ENCODE data around the gene SSH2.
"Not testable (repeated sequence)": the region's sequence is repeated elsewhere in the genome, so short reads cannot be mapped to it uniquely, and the experiment has no call there.

The SSH2 gene

DNA sequence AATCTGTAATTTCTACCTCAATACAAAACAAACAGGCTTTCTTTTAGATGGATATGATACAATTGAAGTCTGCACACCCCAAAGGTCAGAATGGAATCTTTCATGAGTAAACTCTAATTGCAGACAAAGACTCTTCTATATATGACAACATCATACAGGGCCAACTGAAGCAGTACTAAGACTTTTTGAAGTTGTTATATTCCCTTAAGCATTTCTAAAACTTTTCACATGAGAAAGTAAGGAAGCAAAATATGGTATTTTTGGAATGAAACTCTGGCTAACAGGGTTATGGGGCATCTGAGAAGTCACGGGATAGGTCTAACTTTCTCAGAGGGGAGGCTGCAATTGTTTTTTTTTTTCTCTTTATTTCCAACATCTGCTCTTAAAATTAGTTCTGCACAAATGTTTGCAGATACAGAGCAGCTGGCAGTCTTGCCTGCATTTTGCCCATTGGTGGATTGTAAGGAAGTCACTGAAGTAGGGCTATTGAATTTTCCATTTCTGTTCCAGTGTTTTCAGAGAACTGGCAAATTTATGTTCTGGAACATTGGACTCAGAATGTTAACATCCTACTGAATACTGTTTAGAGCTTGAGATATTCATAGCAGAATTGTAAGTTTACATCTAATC is 59.1 kb downstream of the SSH2 start:
- DNase-seq, result no peak

GRCh38 chr17:29867643-29868181 is 62.3 kb downstream of the SSH2 start:
- DNase-seq, result no peak

- no peak for DNase-seq
Measured at GRCh38 chr17:29866746-29867404, 63.2 kb downstream of the SSH2 start.

DNA sequence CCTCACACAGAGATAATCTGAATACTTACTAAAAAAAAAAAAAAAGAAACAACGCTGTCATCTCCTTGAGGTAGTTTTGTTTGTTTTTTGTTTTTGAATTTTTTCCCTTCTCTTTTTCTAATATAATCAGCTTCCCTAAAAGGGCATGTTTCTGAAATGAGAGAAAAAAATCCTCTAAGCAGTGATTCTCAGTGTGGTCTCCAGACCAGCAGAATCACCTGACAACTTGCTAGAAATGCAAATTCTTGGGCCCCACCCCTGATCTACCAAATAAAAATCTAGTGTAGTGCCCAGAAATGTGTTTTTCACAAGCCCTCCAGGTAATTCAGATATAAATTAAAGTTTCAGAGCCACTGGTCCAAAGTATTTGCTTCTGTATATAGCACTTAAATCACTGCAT is 65.4 kb downstream of the SSH2 start:
- DNase-seq, result no peak

GRCh38 chr17:29864123-29864522 is 65.9 kb downstream of the SSH2 start:
- DNase-seq, result not testable (repeated sequence)

DNA sequence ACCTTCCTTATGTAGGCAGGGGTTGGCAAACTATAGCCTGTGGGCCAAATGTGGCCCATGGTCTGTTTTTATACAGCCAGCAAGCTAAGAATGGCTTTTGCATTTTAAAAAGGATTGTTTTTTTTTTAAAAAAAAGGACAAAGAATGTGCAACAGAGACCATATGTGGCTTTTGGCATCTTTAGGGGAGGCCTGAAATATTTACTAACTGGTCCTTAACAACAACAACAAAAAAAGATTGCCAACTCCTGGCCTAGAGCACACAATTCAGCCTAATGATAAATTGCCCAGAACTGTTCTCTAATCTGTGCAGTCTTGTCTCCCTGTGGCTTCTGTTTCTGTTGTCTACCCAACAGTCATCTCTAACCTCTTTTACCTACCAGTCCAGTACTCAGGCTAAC is 67.1 kb downstream of the SSH2 start:
- no peak for DNase-seq

DNA sequence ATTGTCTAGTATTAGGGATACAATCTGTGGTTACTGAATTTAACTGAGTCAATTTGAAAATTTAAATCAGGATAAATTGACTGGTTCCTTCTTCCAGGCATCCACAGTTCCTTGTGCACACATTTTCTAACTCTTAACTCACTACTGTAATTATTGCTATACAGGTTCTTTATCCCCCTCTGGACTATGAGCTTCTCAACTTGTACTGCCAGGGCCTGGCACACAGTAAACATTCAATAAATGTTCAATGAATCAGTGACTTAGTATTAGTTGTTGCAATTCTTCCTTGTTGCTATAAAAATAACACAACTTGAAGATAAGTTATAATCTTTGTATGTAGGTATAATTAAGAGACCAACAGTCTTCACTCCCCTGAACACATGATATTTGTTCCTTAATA is 67.9 kb downstream of the SSH2 start:
- DNase-seq, result no peak

DNA sequence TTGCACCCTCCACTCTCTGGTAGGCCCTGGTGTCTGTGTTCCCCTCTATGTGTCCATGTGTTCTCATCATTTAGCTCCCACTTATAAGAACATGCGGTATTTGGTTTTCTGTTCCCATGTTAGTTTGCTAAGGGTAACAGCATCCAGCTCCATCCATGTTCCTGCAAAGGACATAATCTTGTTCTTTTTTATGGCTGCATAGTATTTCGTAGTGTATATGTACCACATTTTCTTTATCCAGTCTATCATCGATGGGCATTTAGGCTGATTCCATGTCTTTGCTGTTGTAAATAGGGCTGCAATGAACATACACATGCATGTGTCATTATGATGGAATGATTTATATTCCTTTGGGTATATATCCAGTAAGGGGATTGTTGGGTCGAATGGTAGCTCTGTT is 70.6 kb downstream of the SSH2 start:
- DNase-seq, result not testable (repeated sequence)

GRCh38 chr17:29857823-29858222 is 72.2 kb downstream of the SSH2 start:
- DNase-seq, result no peak

DNA sequence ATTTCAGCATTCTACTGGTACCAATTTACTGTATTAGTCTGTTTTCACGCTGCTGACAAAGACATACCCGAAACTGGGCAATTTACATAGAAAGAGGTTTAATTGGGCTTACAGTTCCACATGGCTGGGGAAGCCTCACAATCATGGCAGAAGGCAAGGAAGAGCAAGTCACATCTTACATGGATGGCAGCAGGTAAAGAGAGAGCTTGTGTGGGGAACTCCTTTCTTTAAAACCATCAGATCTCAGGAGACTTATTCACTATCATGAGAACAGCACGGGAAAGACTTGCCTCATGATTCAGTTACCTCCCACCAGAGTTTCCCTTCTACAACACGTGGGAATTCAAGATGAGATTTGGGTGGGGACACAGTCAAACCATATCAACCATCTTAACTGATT is 72.9 kb downstream of the SSH2 start:
- not testable (repeated sequence) for DNase-seq

- DNase-seq, result no peak
Measured at GRCh38 chr17:29855686-29856085, 74.3 kb downstream of the SSH2 start.

GRCh38 chr17:29848737-29849136 is 81.3 kb downstream of the SSH2 start:
- DNase-seq, result no peak

DNA sequence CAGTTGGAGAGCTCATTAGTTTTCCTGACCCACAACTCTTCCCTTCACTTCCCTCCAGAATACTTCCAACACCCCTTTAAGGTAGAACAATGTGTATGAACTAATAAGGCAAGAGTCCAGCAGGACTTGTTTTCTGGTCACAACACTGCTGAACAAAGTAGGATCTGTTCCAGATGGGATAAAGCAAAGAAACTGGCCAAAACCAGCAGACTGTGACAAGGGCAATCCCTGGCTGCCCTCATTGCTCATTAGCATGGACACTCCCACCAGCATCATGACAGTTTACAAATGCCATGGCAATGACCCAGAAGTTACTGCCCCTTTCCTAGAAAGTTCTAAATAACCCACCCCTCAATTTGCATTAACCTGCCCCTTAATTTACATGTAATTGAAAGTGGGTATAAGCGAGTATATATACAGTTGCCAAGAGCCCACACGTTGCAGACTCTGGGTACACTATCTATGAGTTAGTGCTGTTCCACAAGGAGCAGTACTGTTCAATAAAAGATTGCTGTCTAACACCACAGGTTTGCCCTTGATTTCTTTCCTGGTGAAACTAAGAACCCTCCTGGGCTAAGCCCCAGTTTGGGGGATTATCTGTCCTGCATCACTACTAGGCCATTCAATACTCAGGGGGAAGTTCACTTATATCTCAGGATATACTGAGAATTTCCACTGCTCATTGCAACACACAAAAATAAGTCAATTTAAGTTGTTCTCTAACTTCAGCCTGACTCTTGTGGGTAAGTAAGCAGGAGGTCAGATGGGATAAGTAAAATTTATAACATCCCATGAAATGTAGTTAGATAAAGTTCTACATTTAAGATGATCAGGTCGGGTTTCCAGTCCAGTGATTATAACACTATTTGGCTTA is 82.3 kb downstream of the SSH2 start:
- no peak for DNase-seq

- no peak for DNase-seq
Measured at GRCh38 chr17:29847118-29847517, 82.9 kb downstream of the SSH2 start.

DNA sequence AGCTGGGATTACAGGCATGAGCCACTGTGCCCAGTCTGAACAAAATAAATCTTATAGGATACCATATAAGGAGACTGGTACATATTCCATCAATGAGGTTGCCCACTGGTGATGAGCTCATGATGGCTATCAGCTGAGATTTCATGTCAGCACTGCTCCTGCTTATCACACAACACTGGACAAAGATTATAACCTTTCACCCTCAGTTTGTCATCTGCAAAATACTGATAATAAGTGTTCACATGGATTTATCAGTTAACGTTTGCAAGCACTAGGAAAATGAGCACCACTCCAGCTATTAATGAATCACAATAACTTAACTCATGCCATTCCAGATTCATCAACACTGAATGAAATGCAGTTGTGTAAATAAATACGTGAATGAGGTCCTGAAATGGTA is 83.7 kb downstream of the SSH2 start:
- no peak for DNase-seq

DNA sequence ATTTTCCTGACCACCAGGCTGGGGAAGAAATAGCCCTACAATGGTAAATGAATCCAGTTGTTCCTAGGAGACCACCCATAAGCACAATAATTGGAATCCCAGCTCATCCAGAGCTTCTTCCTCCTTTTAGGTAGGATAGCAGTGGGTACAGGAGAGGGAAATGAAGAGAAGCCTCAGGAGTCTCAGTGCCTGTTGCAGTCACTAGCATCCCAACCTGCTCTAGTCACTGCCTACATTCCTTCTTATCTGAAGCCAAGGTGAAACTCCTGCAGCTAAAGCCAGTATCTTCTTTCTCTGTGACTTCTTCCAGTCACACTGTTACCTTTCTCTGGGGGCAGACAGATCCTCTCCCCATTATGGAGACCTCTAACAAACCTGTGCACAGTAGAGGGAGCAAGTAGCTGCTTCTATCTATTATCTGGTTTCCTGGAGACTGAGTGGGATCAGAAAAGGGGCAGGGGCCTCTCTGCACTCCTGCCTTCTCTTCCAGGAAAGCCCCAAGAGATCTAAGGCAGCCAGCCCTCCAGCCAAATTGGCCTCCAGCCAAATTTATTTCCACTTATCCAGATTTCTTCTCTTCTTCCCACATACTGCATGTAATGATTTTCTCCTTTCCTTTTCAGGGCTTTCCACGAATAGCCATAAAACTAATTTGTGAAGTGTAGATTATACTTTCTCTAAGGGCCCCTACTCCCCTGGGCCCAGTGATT is 85.5 kb downstream of the SSH2 start:
- DNase-seq, result no peak

DNA sequence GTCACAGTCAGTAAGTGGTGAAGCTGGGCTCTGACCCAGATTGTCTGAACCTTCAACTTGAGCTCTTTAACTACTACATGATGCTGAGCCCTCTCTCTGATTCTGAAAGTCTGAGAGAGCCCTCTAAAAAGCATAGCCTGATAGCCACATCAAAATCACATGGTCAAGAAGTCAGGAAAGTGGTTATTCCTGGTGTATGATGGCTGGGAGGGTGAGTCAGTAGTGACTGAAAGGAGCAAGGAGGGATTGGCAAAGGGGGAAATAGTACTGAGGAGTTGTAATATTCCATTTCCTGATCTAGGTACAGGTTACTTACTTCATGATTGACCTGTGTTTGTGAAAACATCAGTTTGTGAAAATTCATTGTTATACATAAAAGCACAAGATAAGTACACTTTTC is 89.1 kb downstream of the SSH2 start:
- DNase-seq, result no peak

GRCh38 chr17:29839656-29840055 is 90.4 kb downstream of the SSH2 start:
- DNase-seq, result no peak

DNA sequence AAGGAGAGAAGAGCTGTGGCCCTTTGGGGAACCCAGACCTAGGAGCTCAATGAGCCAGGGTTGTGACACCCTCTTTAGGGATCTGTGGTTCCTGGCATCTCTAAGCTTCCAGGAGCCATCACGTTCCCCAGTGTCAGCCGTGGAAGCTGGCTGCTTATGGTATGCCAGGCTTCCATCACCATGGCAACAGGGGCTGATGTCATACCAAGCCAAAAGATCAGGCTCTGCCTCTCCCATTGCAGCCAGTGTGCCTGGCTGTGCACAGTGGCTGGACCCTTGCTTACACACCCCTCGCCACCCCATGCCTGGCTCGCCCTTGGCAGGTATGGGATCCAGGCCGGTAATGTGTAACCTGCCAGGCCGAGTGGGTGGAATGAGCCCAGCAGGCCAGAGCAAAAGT is 91.1 kb downstream of the SSH2 start:
- no peak for DNase-seq

DNA sequence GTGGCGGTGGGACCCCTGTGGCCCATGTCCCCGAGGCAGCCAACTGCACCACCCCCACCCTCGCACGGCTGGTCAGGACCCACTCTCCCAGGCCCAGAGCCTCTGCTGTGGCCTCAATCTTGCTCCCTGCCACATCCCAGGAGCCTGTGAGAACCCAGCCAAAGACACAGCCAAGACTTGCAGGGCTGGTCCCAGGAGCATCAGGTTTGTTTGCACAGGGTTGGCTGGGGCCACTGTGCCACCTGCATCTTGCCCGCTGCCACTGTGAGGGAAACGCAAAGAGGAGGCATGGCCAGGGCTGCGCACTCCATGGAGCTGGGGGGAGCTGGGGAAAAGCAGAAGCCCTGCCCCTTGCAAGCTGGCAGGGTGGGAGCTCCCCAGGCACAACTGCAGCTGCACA is 92.5 kb downstream of the SSH2 start:
- no peak for DNase-seq

- no peak for DNase-seq
Measured at GRCh38 chr17:29836643-29837042, 93.4 kb downstream of the SSH2 start.

DNA sequence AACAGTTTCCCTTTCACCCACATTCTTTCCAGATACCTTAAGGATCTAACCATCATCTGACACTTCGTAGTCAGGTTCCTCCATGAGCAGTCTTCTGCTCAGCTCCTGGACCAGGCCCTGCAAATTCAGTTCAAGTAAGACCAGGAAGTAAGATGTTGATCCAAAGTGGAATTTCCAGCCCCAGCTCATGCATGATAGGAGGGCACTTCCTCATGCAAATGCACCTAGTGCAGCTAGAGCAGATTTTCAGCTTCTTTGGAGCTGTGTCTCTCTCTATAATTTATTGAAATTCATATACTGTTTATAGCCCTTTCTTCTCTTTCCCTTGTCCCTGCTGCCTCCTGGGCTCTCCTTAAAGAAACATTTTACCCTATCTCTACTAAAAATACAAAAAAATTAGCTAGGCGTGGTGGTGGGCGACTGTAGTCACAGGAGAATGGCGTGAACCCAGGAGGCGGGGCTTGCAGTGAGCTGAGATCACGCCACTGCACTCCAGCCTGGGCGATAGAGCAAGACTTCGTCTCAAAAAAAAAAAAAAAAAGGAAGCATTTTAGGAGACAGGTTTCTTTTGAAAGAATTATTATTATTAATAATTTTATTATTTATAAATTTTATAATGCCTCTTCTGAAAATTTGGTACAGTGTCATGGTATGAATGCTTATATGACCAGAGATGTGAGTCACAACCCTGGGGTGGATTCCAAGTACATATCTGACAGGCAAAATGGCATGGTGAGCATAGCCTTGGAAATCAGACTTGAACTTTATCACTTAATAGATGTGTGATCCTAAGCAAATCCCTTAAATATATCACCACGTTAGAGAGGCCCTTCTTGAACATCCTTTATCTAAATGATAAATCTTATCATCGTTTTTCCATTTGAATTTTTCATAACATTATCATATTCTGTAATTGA is 94.3 kb downstream of the SSH2 start:
- DNase-seq, result no peak

Data from stimulated activated CD4-positive, alpha-beta T cell treated with anti-CD3 and anti-CD28 coated beads, Interleukin-4, amount 100 ng/mL, for 24 hours (primary cell).